Panc1 (cell line): ENCODE results near the gene SLC4A4. TPM values are rescaled to one million over a fixed set of nuclear protein-coding genes. Genes with fewer than 3 reads are reported as not detected.

Experiments
- ATAC-seq: fragments of 200-7000 bp; cut with Tn5 transposase; 2 replicates; pipeline ENCODE4 v1.9.1; 2020; ENCODE audit warnings: mild to moderate bottlenecking, moderate library complexity
- BruUV-seq: library from RNA; stranded (reverse); fragments of 400-500 nt; replicated peaks from 2 replicates; lab custom pipeline; 2021; lab: Mats Ljungman, UMichigan
- CTCF ChIA-PET: fragments of 300-600 bp; sonication (Branson Sonifier 250); formaldehyde crosslinking; loops from one replicate; lab custom pipeline; 2022; ENCODE audit warnings: antibody characterized with exemption; lab: Charles Lee
- POLR2A ChIA-PET: fragments of 300-600 bp; sonication (Branson Sonifier 250); formaldehyde crosslinking; loops from one replicate; lab custom pipeline; 2022; ENCODE audit warnings: antibody characterized with exemption; lab: Charles Lee
- DNase-seq: peaks from one replicate; pipeline ENCODE4 v3.0.0-alpha.2; 2010; ENCODE audit warnings: low read depth, low spot score
- H3K27ac ChIP-seq: 2 replicates; pipeline ENCODE4 v1.5.1; 2011; ENCODE audit warnings: mild to moderate bottlenecking, low read length, inconsistent platforms
- H3K27me3 ChIP-seq: fragments of 200-500 bp; sonication (Bioruptor generic); 2 replicates; pipeline ENCODE4 v1.6.0; 2014; ENCODE audit warnings: low read length, inconsistent platforms; ENCODE audit not compliant: control insufficient read depth, insufficient read depth
- H3K36me3 ChIP-seq: fragments of 200-500 bp; sonication (Bioruptor generic); 2 replicates; pipeline ENCODE4 v1.5.1; 2014; ENCODE audit warnings: inconsistent platforms, mild to moderate bottlenecking, low read length, moderate library complexity; ENCODE audit not compliant: control insufficient read depth, insufficient read depth
- H3K4me1 ChIP-seq: 2 replicates; pipeline ENCODE4 v1.5.1; 2011; ENCODE audit warnings: inconsistent platforms, mild to moderate bottlenecking, low read length, moderate library complexity; ENCODE audit not compliant: control insufficient read depth, insufficient read depth
- H3K4me3 ChIP-seq, 2 experiments: 2 replicates each; pipeline ENCODE4 v1.5.1; 2011 to 2012; ENCODE audit warnings: low read depth in 2 of 2, low read length in 2 of 2, mild to moderate bottlenecking in 2 of 2, inconsistent platforms in 1 of 2, moderate library complexity in 1 of 2
- H3K9me3 ChIP-seq: fragments of 200-500 bp; sonication (Bioruptor generic); 2 replicates; pipeline ENCODE4 v1.5.1; 2014; ENCODE audit warnings: low read depth, mild to moderate bottlenecking, inconsistent platforms, low read length, moderate library complexity; ENCODE audit not compliant: control insufficient read depth, insufficient read depth
- CTCF ChIP-seq: fragments of 450-650 bp; IDR thresholded peaks from 2 replicates; pipeline ENCODE4 v1.5.1; 2017; ENCODE audit warnings: mild to moderate bottlenecking
- POLR2AphosphoS5 ChIP-seq: IDR thresholded peaks from 2 replicates; pipeline ENCODE4 v1.6.1; 2012; ENCODE audit warnings: mild to moderate bottlenecking, low read depth, low read length, moderate library complexity
- REST ChIP-seq, 2 experiments: IDR thresholded peaks; 2 replicates each; pipeline ENCODE4 v1.6.1; 2011 to 2012; ENCODE audit warnings: low read depth in 2 of 2, control low read depth in 1 of 2, low read length in 1 of 2, mild to moderate bottlenecking in 1 of 2, moderate library complexity in 1 of 2; ENCODE audit not compliant: insufficient read depth in 1 of 2
- SIN3A ChIP-seq: IDR thresholded peaks from 2 replicates; pipeline ENCODE4 v1.6.1; 2012; ENCODE audit warnings: low read depth, mild to moderate bottlenecking, low read length, moderate library complexity, borderline replicate concordance; ENCODE audit not compliant: insufficient read depth
- TCF7L2 ChIP-seq: IDR thresholded peaks from 2 replicates; pipeline ENCODE4 v1.6.1; 2011; ENCODE audit warnings: mild to moderate bottlenecking, low read depth, low read length, inconsistent platforms
- in situ Hi-C: cut with HindIII; loops from 2 replicates; pipeline ENCODE4 v1.10.0; 2016; ENCODE audit warnings: low sequenced_read_pairs, low pct_unique_long_range_greater_than_20kb
- intact Hi-C: fragments of 100-400 bp; cut with micrococcal nuclease; formaldehyde crosslinking; loops from one replicate; pipeline ENCODE4 v1.10.0; 2022; ENCODE audit not compliant: unreplicated experiment
- total RNA-seq: library from RNA; stranded (reverse); gene quantifications from one replicate; pipeline ENCODE4 v1.2.1, GENCODE V29; 2021; ENCODE audit not compliant: unreplicated experiment

Gene SLC4A4
- total RNA-seq, 1 experiment from 2014 or later = 0.26 TPM

GRCh38 chr4:71570492-71570891 lies 231.7 kb downstream of the SLC4A4 start:
- in situ Hi-C loops (no loop called here), intact Hi-C loops (no loop called here)
- DNase-seq (no peak), ATAC-seq (no peak)
- Histone ChIP-seq H3K4me3 (no peak overlapping the region), H3K36me3 (no peaks in the 10 kb centered on the region), H3K27ac (no peak overlapping the region), H3K27me3 (no peaks in the 10 kb centered on the region), H3K9me3 (no peaks in the 10 kb centered on the region), H3K4me1 (no peaks in the 10 kb centered on the region)
- POLR2A ChIA-PET = no interaction called here
- no TSS peak for BruUV-seq
- TF ChIP-seq SIN3A = no peak
- TF ChIP-seq REST (IDR thresholded peaks at IDR 0.05; ENCODE audit: insufficient read depth in 1 of 2, low read depth in 2 of 2, low read length in 1 of 2) = no peak
- TF ChIP-seq POLR2AphosphoS5 = no peak
- no peak for TF ChIP-seq TCF7L2
- TF ChIP-seq CTCF = no peak
- CTCF ChIA-PET = no interaction called here

GRCh38 chr4:71571346-71571745 lies 232.5 kb downstream of the SLC4A4 start:
- Histone ChIP-seq H3K4me3 (no peak overlapping the region), H3K4me1 (no peaks in the 10 kb centered on the region), H3K9me3 (no peaks in the 10 kb centered on the region), H3K36me3 (no peaks in the 10 kb centered on the region), H3K27ac (no peak overlapping the region), H3K27me3 (no peaks in the 10 kb centered on the region)
- TF ChIP-seq POLR2AphosphoS5 (no peak), REST (IDR thresholded peaks at IDR 0.05; ENCODE audit: insufficient read depth in 1 of 2, low read depth in 2 of 2, low read length in 1 of 2) (no peak), TCF7L2 (no peak), CTCF (no peak), SIN3A (no peak)
- POLR2A ChIA-PET = no interaction called here
- in situ Hi-C loops = no loop called here
- intact Hi-C loops = no loop called here
- no peak for ATAC-seq
- no TSS peak for BruUV-seq
- no peak for DNase-seq
- CTCF ChIA-PET = no interaction called here
